Activated CD8-positive, alpha-beta memory T cell treated with anti-CD3 and anti-CD28 coated beads for 1 hour (primary cell): ENCODE data around the gene BAG2.

Experiments used
- DNase-seq, 2 donors: peaks; one replicate each; pipeline ENCODE4 v3.0.0-alpha.2; 2020; ENCODE audit warnings: low read depth in 1 of 2; ENCODE audit errors: extremely low read depth in 1 of 2

The BAG2 gene

GRCh38 chr6:57173886-57174510 is 1.9 kb downstream of the BAG2 start:
- no peak for DNase-seq

GRCh38 chr6:57174511-57174907 is 2.4 kb downstream of the BAG2 start:
- DNase-seq: no peak

GRCh38 chr6:57177545-57178265 is 5.6 kb downstream of the BAG2 start:
- DNase-seq: no peak

- no peak for DNase-seq
Measured at GRCh38 chr6:57180596-57180995, 8.5 kb downstream of the BAG2 start.

GRCh38 chr6:57182017-57182432 is 9.9 kb downstream of the BAG2 start:
- no peak for DNase-seq

GRCh38 chr6:57183336-57183735 is 11.2 kb downstream of the BAG2 start:
- no peak for DNase-seq

GRCh38 chr6:57190140-57190539 is 18.0 kb downstream of the BAG2 start:
- DNase-seq: no peak

- DNase-seq: no peak
Measured at GRCh38 chr6:57193177-57193576, 21.1 kb downstream of the BAG2 start.

- no peak for DNase-seq
Measured at GRCh38 chr6:57195457-57195856, 23.3 kb downstream of the BAG2 start.

GRCh38 chr6:57198926-57199636 is 27.0 kb downstream of the BAG2 start:
- DNase-seq: no peak

- DNase-seq: no peak
Measured at GRCh38 chr6:57201718-57202117, 29.6 kb downstream of the BAG2 start.

GRCh38 chr6:57205550-57206328 is 33.6 kb downstream of the BAG2 start:
- DNase-seq: no peak

GRCh38 chr6:57207141-57207540 is 35.0 kb downstream of the BAG2 start:
- DNase-seq: no peak

- DNase-seq: no peak
Measured at GRCh38 chr6:57207872-57208271, 35.7 kb downstream of the BAG2 start.

- DNase-seq: no peak
Measured at GRCh38 chr6:57209030-57209429, 36.9 kb downstream of the BAG2 start.

- DNase-seq: no peak
Measured at GRCh38 chr6:57210060-57210459, 37.9 kb downstream of the BAG2 start.

- no peak for DNase-seq
Measured at GRCh38 chr6:57215260-57215659, 43.1 kb downstream of the BAG2 start.

- no peak for DNase-seq
Measured at GRCh38 chr6:57216235-57217101, 44.3 kb downstream of the BAG2 start.

GRCh38 chr6:57217270-57217669 is 45.1 kb downstream of the BAG2 start:
- no peak for DNase-seq

- DNase-seq: no peak
Measured at GRCh38 chr6:57220083-57220703, 48.1 kb downstream of the BAG2 start.
